ENCODE data around the gene DMAP1.

DNA sequence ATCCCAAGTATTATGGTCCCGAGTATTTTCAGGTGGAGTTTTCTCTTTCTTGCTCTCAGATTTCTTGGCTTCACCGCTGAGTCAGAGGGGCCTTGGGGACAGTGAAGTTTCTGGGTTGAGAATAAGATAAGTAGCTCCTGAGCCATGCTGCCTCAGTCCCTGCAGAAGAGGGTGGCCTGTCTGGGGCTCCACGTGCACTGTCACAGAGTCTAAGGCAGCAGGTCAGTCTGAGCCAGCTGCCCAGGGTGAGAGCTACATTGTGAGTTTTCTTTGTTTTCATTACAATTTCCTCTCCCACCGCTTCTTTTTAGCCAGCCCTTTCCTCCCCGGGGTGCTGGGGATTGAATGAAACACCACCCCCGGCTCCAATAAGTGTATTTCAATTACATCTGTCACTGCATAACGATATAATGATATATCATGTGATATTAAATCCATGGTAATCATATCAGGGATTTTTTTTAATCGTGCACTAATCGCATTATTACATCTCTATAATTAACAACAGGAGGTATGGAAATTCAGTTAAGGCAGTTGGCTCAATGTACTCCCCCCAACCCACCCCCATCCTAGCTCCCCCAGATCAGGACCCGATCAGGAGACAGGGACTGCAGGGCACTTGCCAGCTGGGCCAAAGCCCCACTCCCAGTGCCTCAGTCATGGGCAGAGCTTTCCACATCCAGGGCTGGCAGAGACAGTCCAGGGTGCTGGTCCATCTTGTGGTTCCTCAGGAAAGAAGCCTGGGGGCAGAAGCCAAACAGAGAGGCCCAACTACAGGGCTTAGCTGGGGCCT, 43.7 kb downstream of the DMAP1 start:
- no peak for TF ChIP-seq POLR2A (IDR thresholded peaks at IDR 0.05)
- TF ChIP-seq, protein P1, sequence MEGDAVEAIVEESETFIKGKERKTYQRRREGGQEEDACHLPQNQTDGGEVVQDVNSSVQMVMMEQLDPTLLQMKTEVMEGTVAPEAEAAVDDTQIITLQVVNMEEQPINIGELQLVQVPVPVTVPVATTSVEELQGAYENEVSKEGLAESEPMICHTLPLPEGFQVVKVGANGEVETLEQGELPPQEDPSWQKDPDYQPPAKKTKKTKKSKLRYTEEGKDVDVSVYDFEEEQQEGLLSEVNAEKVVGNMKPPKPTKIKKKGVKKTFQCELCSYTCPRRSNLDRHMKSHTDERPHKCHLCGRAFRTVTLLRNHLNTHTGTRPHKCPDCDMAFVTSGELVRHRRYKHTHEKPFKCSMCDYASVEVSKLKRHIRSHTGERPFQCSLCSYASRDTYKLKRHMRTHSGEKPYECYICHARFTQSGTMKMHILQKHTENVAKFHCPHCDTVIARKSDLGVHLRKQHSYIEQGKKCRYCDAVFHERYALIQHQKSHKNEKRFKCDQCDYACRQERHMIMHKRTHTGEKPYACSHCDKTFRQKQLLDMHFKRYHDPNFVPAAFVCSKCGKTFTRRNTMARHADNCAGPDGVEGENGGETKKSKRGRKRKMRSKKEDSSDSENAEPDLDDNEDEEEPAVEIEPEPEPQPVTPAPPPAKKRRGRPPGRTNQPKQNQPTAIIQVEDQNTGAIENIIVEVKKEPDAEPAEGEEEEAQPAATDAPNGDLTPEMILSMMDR (IDR thresholded peaks at IDR 0.05), result no peak
